ENCODE results near the gene MTREX.

MTREX gene

DNA sequence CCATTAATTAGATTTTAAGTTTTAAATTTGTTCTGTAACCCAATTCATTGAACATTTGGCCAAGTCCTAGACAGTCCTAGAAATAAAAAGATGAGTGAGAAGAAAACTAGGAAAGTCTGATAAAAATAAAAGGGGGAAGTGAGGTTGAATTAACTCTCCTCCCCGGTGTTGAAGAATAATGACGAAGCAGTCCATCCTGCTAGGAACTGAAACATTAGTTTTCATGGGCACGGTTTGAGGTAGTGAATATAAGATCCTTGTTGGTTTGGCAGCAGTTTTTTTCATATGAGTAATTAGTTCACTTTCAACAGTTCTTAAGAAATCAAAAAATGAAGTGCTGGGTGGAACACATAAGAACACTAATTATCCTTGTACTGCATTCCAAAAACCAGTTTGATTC, 103.1 kb downstream of the MTREX start:
- no peaks in the 10 kb centered on the region for H3K4me1 ChIP-seq (ENCODE audit: insufficient read depth, low read length)
- H3K9ac ChIP-seq (ENCODE audit: low read depth, low read length), result no peak overlapping the region
- peaks cover 8% of the 10 kb centered on the region; the same call in 1 of the 2 replicates for H3K36me3 ChIP-seq (ENCODE audit: insufficient read depth, low read length)
- H3K9me3 ChIP-seq (ENCODE audit: control insufficient read depth, insufficient read depth, low read length), result no peaks in the 10 kb centered on the region

DNA sequence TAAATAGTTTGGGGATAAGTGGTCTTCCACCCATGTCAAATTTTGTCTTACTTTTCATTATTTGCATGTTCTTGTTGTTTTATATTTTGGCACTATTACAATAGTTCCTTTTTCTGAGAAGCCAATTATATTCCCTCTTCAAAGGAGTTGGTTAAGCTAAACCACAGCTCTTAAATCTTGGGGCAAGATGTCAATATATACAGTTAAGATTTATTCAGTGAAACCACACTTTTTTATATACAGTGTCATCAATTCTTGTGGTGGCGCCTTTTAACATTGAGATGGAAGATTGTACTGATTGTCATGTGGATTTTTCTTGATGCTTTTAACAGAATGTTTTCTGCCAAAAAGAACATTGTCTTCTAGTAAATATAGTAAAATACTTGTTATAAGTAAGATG, 104.1 kb downstream of the MTREX start:
- H3K9ac ChIP-seq (ENCODE audit: low read depth, low read length), result no peak overlapping the region
- no peaks in the 10 kb centered on the region for H3K9me3 ChIP-seq (ENCODE audit: control insufficient read depth, insufficient read depth, low read length)
- H3K4me1 ChIP-seq (ENCODE audit: insufficient read depth, low read length), result no peaks in the 10 kb centered on the region
- 0 out of 2 replicates have a peak, but pooled peaks cover 4% of the 10 kb centered on the region for H3K36me3 ChIP-seq (ENCODE audit: insufficient read depth, low read length)

DNA sequence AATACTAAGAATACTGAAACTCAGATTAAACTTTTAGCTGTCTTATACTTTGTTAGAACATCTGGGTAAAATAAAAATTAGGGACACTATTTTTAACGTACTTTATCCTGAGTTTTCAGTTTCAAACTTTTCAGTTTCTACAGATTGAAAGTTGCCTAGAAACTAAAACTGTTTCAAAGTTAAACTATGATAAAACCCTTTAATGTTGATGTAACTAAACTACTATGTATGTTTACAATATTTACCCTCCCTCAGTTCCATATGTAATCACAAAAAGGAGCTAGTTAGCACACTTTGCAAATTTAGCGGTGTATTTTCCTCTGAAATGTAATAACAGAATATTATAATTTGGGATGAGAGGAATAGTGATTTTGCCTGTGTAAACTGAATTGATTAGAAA, 105.9 kb downstream of the MTREX start:
- H3K4me1 ChIP-seq (ENCODE audit: insufficient read depth, low read length), result no peaks in the 10 kb centered on the region
- H3K36me3 ChIP-seq (ENCODE audit: insufficient read depth, low read length), result 0 out of 2 replicates have a peak, but pooled peaks cover 4% of the 10 kb centered on the region
- H3K9me3 ChIP-seq (ENCODE audit: control insufficient read depth, insufficient read depth, low read length), result no peaks in the 10 kb centered on the region
- H3K9ac ChIP-seq (ENCODE audit: low read depth, low read length), result no peak overlapping the region

DNA sequence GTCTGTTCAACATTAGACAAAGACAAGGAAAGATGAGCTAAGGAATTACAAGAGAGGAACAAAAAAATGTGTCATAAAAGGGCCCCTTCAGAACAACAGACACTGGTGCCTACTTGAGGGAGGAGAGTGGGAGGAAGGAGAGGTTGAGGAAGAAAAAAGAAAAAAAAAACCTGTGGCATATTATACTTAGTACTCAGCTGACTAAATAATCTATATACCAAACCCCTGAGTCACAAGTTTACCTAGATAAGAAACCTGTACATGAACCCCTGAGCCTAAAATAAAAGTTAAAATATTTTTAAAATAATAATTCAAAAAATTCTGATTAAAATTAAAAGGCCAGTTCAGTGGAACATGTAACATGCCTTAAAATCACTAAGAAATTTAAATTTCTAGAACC, 107.3 kb downstream of the MTREX start:
- peaks cover 8% of the 10 kb centered on the region for H3K4me1 ChIP-seq (ENCODE audit: insufficient read depth, low read length)
- no peaks in the 10 kb centered on the region for H3K9me3 ChIP-seq (ENCODE audit: control insufficient read depth, insufficient read depth, low read length)
- H3K36me3 ChIP-seq (ENCODE audit: insufficient read depth, low read length), result 0 out of 2 replicates have a peak, but pooled peaks cover 4% of the 10 kb centered on the region
- H3K9ac ChIP-seq (ENCODE audit: low read depth, low read length), result no peak overlapping the region

DNA sequence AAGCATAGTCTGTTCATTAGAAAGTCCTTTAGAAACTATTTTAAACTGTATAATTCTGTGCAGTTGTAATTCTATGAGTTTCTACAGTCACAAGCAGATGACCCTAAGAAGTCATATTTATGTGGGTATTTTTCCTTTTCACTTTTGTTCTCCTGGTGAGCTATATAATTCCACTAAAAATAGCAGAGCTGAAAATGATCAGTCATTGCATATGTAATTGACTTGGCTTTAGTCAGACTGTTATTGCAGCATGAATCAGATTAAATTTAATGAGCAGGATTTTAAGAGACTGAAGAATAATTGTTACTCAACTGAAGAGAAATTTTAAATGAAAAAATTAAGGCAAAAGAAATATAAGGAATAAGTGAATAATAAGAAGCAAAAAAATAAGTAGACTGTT, 108.5 kb downstream of the MTREX start:
- Histone ChIP-seq H3K4me1 (ENCODE audit: insufficient read depth, low read length) (peaks cover 13% of the 10 kb centered on the region), H3K9ac (ENCODE audit: low read depth, low read length) (no peak overlapping the region), H3K36me3 (ENCODE audit: insufficient read depth, low read length) (0 out of 2 replicates have a peak, but pooled peaks cover 4% of the 10 kb centered on the region), H3K9me3 (ENCODE audit: control insufficient read depth, insufficient read depth, low read length) (no peaks in the 10 kb centered on the region)

DNA sequence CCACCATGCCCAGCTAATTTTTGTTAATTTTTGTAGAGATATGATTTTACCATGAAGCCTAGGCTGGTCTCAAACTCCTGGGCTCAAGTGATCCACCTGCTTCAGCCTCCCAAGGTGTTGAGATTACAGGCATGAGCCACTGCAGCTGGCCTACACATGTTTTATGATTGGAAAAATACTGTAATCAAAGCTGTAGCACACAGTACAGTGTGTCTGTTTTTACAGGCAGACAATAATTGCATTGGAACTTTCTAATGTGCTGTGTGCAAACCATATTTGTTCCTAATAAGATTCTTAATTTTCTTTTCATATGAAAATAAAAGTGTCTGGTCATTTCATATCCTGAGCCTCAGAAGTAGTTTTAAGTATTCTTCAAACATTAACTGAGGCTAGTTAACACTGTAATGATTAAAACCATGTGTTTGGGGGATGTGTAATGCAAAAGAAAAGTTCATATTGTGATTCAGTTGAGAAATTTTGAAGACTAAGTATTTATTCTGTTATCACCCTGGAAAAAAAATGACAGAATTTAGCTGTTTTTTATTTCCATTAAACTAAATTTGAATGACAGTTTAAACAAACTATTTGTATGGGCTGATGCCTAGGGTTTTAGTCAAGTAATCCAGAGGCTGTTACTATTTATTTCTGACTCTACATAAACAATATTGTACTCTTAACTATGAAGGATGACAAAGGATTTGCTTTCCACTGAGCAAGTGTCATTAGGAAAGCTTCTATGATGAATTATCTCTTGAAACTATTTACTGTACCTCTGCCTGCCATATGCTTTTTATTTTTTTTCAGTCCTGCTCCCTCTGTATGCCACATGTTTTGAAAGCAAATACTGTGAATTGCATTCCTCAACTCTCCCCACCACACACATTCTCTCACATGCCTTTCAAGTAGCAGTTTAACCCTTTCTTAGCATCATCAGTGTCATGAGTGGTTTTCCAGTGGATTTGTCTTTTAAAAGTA, 111.5 kb downstream of the MTREX start:
- H3K36me3 ChIP-seq (ENCODE audit: insufficient read depth, low read length), result peaks cover 15% of the 10 kb centered on the region; the same call in 1 of the 2 replicates
- no peak overlapping the region for H3K9ac ChIP-seq (ENCODE audit: low read depth, low read length)
- H3K4me1 ChIP-seq (ENCODE audit: insufficient read depth, low read length), result peaks cover 13% of the 10 kb centered on the region
- H3K9me3 ChIP-seq (ENCODE audit: control insufficient read depth, insufficient read depth, low read length), result no peaks in the 10 kb centered on the region

DNA sequence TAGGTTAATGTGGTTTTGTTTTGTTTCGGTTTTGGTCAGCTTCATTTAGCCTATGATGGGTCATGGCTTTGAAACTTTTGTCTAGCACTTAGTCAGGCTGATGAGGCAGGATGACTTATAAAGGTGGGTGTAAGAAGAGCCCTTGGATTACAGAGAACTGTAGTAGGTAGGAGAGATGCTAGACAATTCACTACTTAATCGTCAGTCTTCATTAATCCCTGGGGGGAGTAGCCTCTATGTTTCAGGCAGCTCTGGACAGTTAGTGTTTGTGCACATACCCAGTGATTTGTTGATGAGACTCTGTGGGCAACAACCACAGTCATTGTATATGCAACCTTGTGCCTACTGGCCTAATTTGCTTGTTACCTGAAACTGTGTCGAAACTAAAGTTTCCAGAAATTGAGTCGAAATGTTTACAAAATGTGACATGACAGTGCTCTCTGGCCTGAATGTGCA, 113.3 kb downstream of the MTREX start:
- H3K9me3 ChIP-seq (ENCODE audit: control insufficient read depth, insufficient read depth, low read length), result no peaks in the 10 kb centered on the region
- H3K9ac ChIP-seq (ENCODE audit: low read depth, low read length), result no peak overlapping the region
- H3K36me3 ChIP-seq (ENCODE audit: insufficient read depth, low read length), result peaks cover 25% of the 10 kb centered on the region; the same call in 1 of the 2 replicates
- peaks cover 13% of the 10 kb centered on the region for H3K4me1 ChIP-seq (ENCODE audit: insufficient read depth, low read length)

DNA sequence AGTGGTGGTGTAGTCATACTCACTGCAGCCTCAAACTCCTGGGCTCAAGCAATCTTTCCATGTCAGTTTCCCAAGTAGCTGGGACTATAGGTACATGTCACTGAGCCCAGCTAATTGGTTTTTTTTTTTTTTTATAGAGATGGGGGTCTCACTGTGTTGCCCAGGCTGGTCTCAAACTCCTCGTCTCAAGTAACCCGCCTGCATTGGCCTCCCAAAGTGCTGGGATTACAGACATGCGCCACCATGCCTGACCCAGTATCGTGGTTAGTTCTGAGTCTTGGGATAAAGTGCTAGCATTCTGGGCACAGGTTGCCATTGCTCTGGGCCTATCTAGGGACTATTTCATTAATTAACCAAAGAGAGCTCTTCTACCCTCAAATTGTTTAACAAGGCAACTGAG, 118.7 kb downstream of the MTREX start:
- Histone ChIP-seq H3K9me3 (ENCODE audit: control insufficient read depth, insufficient read depth, low read length) (peaks cover 5% of the 10 kb centered on the region), H3K4me1 (ENCODE audit: insufficient read depth, low read length) (no peaks in the 10 kb centered on the region), H3K9ac (ENCODE audit: low read depth, low read length) (no peak overlapping the region), H3K36me3 (ENCODE audit: insufficient read depth, low read length) (peaks cover 42% of the 10 kb centered on the region)

DNA sequence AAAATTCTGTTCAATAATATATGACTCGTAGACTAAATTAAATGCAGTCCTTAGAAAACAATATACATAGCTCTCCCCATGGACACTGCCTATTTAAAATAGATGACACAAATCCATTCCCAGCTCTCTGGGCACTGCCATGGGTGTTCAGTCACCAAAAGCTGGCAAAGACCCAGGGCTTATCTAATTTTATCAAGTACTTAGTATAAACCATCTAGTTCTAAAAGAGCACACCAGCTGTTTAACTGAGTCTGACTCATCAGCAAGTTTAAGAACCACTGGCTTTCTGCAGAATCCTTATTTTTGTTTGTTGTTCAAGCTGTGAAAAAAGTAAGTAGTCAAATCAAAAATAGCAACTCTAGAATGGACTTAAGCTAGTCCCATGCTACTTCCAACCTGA, 119.4 kb downstream of the MTREX start:
- peaks cover 42% of the 10 kb centered on the region for H3K36me3 ChIP-seq (ENCODE audit: insufficient read depth, low read length)

DNA sequence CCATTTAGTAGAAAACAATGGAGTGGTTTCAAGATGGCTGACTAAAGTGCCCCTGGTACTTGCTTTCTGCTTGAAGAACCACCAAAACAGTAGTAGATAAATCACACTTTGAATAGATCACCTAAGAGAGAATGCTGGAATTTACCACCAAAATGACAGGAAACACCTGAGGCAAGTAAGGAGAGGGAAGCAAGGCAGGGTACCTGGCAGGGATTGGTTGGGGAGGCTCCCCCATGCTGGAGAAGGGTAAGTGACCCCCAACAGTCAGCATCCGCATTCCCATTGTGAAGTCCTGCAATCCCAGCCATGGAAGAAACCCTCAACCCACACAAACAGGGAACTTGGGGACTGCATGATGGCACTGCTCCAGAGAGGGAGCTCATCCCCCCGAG, 121.4 kb downstream of the MTREX start:
- Histone ChIP-seq H3K36me3 (ENCODE audit: insufficient read depth, low read length) (peaks cover 32% of the 10 kb centered on the region), H3K9ac (ENCODE audit: low read depth, low read length) (no peak overlapping the region)

More for the DNA sequence above, 119.4 kb downstream of the MTREX start:
- Histone ChIP-seq H3K9ac (ENCODE audit: low read depth, low read length) (no peak overlapping the region), H3K9me3 (ENCODE audit: control insufficient read depth, insufficient read depth, low read length) (peaks cover 6% of the 10 kb centered on the region), H3K4me1 (ENCODE audit: insufficient read depth, low read length) (no peaks in the 10 kb centered on the region)

DNA sequence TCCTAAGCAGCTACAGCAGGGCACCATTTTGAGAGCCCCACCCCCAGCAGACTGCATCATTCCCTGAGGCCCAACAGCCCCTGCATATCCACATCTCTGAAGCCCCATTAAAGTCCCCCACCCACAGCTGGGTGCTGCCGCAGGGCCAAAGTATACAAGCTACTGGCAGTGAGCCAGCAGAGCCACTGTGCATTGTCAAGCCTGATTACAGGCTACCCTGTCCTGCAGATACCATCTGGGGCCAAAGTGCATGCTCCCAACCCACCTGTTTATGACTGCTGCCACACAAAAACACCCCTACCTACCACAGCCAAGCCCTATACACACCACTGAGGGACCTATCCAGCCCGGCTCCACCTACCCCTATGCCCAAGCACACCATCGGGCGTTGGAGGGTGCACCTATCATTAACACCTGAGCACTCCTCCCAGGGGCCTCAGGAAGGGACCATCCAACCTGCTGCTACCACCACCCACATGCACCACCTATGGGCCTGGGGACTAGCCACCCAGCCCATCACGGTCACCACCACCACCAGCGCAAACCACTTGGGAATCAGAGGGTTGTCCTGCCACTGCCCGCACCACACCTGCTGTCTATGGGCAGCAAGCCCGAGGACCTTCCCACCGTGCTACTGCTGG, 121.9 kb downstream of the MTREX start:
- H3K36me3 ChIP-seq (ENCODE audit: insufficient read depth, low read length), result peaks cover 27% of the 10 kb centered on the region
- H3K9ac ChIP-seq (ENCODE audit: low read depth, low read length), result no peak overlapping the region

More for the DNA sequence above, 121.4 kb downstream of the MTREX start:
- Histone ChIP-seq H3K9me3 (ENCODE audit: control insufficient read depth, insufficient read depth, low read length) (peaks cover 13% of the 10 kb centered on the region), H3K4me1 (ENCODE audit: insufficient read depth, low read length) (no peaks in the 10 kb centered on the region)

DNA sequence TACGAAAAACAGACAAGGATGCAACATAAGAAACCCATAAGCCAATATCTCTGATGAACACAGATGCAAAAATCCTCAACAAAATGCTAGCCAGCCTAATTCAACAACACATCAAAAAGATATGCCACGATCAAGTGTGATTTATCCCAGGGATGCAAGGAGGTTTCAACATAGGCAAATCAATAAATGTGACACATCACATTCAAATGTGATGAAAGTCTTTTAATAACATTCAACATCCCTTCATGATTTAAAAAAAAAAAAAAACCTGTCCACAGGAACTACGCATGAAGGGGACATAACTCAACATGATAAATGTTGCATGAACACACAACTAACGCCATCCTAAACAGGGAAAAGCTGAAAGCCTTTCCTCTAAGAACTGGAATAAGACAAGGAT, 124.8 kb downstream of the MTREX start:
- peaks cover 30% of the 10 kb centered on the region for H3K36me3 ChIP-seq (ENCODE audit: insufficient read depth, low read length)
- no peak overlapping the region for H3K9ac ChIP-seq (ENCODE audit: low read depth, low read length)
- peaks cover 24% of the 10 kb centered on the region for H3K9me3 ChIP-seq (ENCODE audit: control insufficient read depth, insufficient read depth, low read length)
- H3K4me1 ChIP-seq (ENCODE audit: insufficient read depth, low read length), result peaks cover 2% of the 10 kb centered on the region

More for the DNA sequence above, 121.9 kb downstream of the MTREX start:
- Histone ChIP-seq H3K9me3 (ENCODE audit: control insufficient read depth, insufficient read depth, low read length) (peaks cover 13% of the 10 kb centered on the region), H3K4me1 (ENCODE audit: insufficient read depth, low read length) (no peaks in the 10 kb centered on the region)

DNA sequence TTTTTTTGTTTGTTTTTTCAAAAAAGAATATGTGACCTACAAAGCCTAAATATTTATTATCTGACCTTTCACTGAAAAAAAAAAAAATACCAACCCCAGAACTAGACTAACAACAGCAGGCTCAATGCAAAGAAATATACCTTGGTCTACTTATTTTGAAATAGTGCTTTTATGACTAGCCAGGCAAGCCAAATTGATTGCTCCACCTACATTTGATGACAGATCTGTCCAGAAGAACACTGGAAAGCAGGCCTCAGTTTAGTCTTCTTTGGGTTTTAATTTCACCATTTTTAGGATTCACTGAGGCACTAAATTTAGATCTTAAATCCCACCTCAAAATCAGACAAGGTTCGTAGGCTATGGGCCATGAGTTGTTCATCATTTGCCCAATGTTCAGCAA, 129.7 kb downstream of the MTREX start:
- H3K4me1 ChIP-seq (ENCODE audit: insufficient read depth, low read length), result peaks cover 40% of the 10 kb centered on the region
- H3K9me3 ChIP-seq (ENCODE audit: control insufficient read depth, insufficient read depth, low read length), result peaks cover 15% of the 10 kb centered on the region
- H3K9ac ChIP-seq (ENCODE audit: low read depth, low read length), result no peak overlapping the region
- peaks cover 18% of the 10 kb centered on the region; the same call in 1 of the 2 replicates for H3K36me3 ChIP-seq (ENCODE audit: insufficient read depth, low read length)

DNA sequence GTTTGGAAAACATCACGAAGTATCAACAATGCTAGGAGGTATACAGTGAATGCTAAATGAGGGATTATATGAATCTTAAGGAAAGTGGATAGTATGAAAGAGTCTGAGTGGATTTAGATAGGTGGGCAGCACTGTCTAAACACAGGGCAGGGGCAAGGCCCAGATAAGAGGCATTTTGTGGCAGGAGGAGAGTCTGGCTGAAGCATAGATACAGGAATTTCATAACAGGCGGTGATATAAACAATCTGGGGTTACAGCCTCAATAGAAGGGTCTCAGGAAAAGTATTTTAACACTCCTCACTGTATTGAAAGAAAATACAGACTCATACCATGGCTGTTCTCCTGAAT, 130.0 kb downstream of the MTREX start:
- peaks cover 18% of the 10 kb centered on the region; the same call in 1 of the 2 replicates for H3K36me3 ChIP-seq (ENCODE audit: insufficient read depth, low read length)

More for the DNA sequence above, 130.0 kb downstream of the MTREX start:
- H3K9me3 ChIP-seq (ENCODE audit: control insufficient read depth, insufficient read depth, low read length), result peaks cover 12% of the 10 kb centered on the region
- no peak overlapping the region for H3K9ac ChIP-seq (ENCODE audit: low read depth, low read length)
- H3K4me1 ChIP-seq (ENCODE audit: insufficient read depth, low read length), result peaks cover 40% of the 10 kb centered on the region

Measured in ES-I3 (cell line).